ENCODE measurements around the gene EFCAB12. TPM values are rescaled to one million over a fixed set of nuclear protein-coding genes. Genes with fewer than 3 reads are reported as not detected.

EFCAB12 gene
- total and polyA plus RNA-seq, 2 of the 8 experiments (the other 6 are each of a cell fraction or from before 2014, with no cell fraction given) = 0.60 to 0.99 TPM

DNA sequence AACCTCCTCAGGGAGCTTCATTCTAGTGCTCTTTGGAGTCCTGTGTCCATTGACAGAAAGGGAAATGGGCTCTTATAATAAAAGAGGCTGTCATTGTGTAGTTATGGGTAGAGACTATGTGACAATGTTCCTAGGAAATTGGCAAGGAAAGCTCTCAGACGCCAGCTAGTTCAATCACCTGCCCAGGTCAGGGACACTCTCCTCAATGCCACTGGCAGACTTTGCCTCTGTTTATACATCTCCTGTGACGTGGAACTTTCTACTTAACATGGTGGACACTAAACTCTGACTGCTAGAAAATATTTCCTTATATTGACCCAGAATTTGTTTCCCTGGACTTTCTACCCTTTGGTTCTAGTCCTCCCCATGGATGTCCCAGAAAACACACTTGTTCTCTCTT is 2.8 kb downstream of the EFCAB12 start:
- no peak for FAIRE-seq
- Histone ChIP-seq H3K79me2 (ENCODE audit: control insufficient read depth in 1 of 2, insufficient read depth in 2 of 2, low read length in 2 of 2) (no peaks in the 10 kb centered on the region), H4K5ac (ENCODE audit: insufficient read length, low read depth, low read length) (peak overlapping the region; percentile 6), H3K79me1 (ENCODE audit: low read depth, low read length) (no peaks in the 10 kb centered on the region), H3K23ac (ENCODE audit: insufficient read length) (no peak overlapping the region), H3K9me3 (ENCODE audit: insufficient read depth in 2 of 2, low read depth in 1 of 2, low read length in 1 of 2) (no peaks in the 10 kb centered on the region), H2BK15ac (ENCODE audit: low read length) (0 out of 2 replicates have a peak overlapping the region, but pooled peaks have one; percentile 31), H2AFZ (ENCODE audit: low read length) (no peak overlapping the region), H2BK12ac (ENCODE audit: low read depth, low read length) (peak overlapping the region; percentile 2; the same call in 1 of the 2 replicates), H3K23me2 (ENCODE audit: low read depth, low read length) (peaks cover 3% of the 10 kb centered on the region), H4K20me1 (replicated peaks in 1 of 2; ENCODE audit: control insufficient read depth in 1 of 2, insufficient read depth in 2 of 2, low read length in 2 of 2) (peaks cover 0 to 1% of the 10 kb centered on the region in 2 experiments), H4K8ac (ENCODE audit: extremely low read depth, insufficient read depth, low read length) (peak overlapping the region; percentile 4; the same call in 1 of the 2 replicates), H3K4me1 (replicated peaks in 1 of 4; ENCODE audit: control insufficient read depth in 3 of 4, insufficient read depth in 4 of 4, low read length in 3 of 4) (peaks cover 7 to 31% (median 15%) of the 10 kb centered on the region in 4 experiments), H2BK120ac (replicated peaks; ENCODE audit: low read depth, low read length) (peak overlapping the region; percentile 89), H3K4ac (replicated peaks; ENCODE audit: insufficient read length, low read depth, low read length) (no peak overlapping the region), H3K4me2 (ENCODE audit: insufficient read depth in 1 of 2, low read depth in 2 of 2, low read length in 2 of 2) (peak overlapping the region in 1 of 2 experiments; percentile 43; a peak in 2 of 4 replicates), H3K56ac (replicated peaks; ENCODE audit: insufficient read length, low read depth, low read length) (no peak overlapping the region), H2BK20ac (ENCODE audit: low read length) (no peak overlapping the region), H2BK5ac (ENCODE audit: low read depth, low read length) (no peak overlapping the region), H3K4me3 (ENCODE audit: extremely low read depth in 1 of 4, insufficient read depth in 2 of 4, low read depth in 3 of 4, low read length in 4 of 4) (no peak overlapping the region), H3K36me3 (ENCODE audit: control insufficient read depth in 2 of 4, insufficient read depth in 4 of 4, low read length in 3 of 4) (peaks cover 0 to 3% (median 1%) of the 10 kb centered on the region in 4 experiments; a peak in 1 of 8 replicates), H3K27ac (ENCODE audit: low read depth, low read length) (no peak overlapping the region), H3K27me3 (replicated peaks in 1 of 4; ENCODE audit: control insufficient read depth in 3 of 4, extremely low read depth in 1 of 4, insufficient read depth in 3 of 4, low read length in 3 of 4) (peaks cover 0 to 10% (median 8%) of the 10 kb centered on the region in 4 experiments; a peak in 5 of 7 replicates), H3K14ac (ENCODE audit: insufficient read length) (no peak overlapping the region), H3K18ac (ENCODE audit: extremely low read depth, low read length) (peak overlapping the region; percentile 38; the same call in 1 of the 2 replicates), H4K91ac (replicated peaks; ENCODE audit: insufficient read length, low read length) (no peak overlapping the region), H3K9ac (replicated peaks in 1 of 4; ENCODE audit: extremely low read depth in 1 of 4, low read depth in 3 of 4, low read length in 3 of 4) (no peak overlapping the region), H2AK5ac (ENCODE audit: low read depth, low read length) (no peak overlapping the region)
- CTCF ChIA-PET (ENCODE audit: partially characterized antibody) = interaction anchor here (0.9 to 3.1 kb wide), 2 partner anchors 9 to 43 kb away, joined by 4 to 11 read pairs; no protein-coding TSS in a partner anchor
- no peak for TF ChIP-seq RXRA (IDR thresholded peaks at IDR 0.05; ENCODE audit: insufficient read depth, low read depth, low read length)
- TF ChIP-seq ASH2L (IDR thresholded peaks at IDR 0.05; ENCODE audit: low read length) = no peak
- no peak for TF ChIP-seq TAF7 (optimal IDR thresholded peaks at IDR 0.05; ENCODE audit: borderline replicate concordance, low read depth, low read length)
- no peak for TF ChIP-seq KDM1A (IDR thresholded peaks at IDR 0.05; ENCODE audit: borderline replicate concordance, low read length)
- no peak for TF ChIP-seq BACH1 (IDR thresholded peaks at IDR 0.05; ENCODE audit: low read length)
- TF ChIP-seq CHD2 (IDR thresholded peaks at IDR 0.05; ENCODE audit: low read length) = no peak
- TF ChIP-seq NANOG (IDR thresholded peaks at IDR 0.05; ENCODE audit: insufficient read depth, low read depth, low read length, poor library complexity, severe bottlenecking) = no peak
- POLR2A ChIA-PET (ENCODE audit: partially characterized antibody) = interaction anchor here (0.9 to 1.9 kb wide), 9 partner anchors 17 to 119 kb away, joined by 3 to 7 read pairs (median 4); a partner anchor contains a TSS
- WGBS, 2 experiments (ENCODE audit: extremely low coverage in 1 of 2, insufficient coverage in 1 of 2, insufficient read length in 1 of 2, insufficient replicate concordance in 2 of 2, low coverage in 1 of 2, low lambda C conversion rate in 2 of 2, missing lambda C conversion rate in 1 of 2) = 87% methylated on average over 2 of the region's 2 CpGs; no CpG with 5 or more reads in 1 of the 2 experiments
- DNase-seq (ENCODE audit: low read depth in 1 of 2, low spot score in 2 of 2) = no peak

Data from H1 (cell line).